IPS-NIHi7 (cell line): Measurements from ENCODE around the gene GRAMD2B.
"Not testable (repeated sequence)": the region's sequence is repeated elsewhere in the genome, so short reads cannot be mapped to it uniquely, and the experiment has no call there.

Experiments
- DNase-seq: peaks from one replicate; pipeline ENCODE4 v3.0.0; 2012; ENCODE audit warnings: mixed read lengths; ENCODE audit errors: extremely low spot score

Gene GRAMD2B

GRCh38 chr5:126413856-126414255 lies 9.4 kb upstream of the GRAMD2B start:
- DNase-seq: no peak

GRCh38 chr5:126414874-126415502 lies 8.2 kb upstream of the GRAMD2B start:
- no peak for DNase-seq

- DNase-seq: no peak
Observed at GRCh38 chr5:126415789-126416188, 7.4 kb upstream of the GRAMD2B start.

GRCh38 chr5:126416266-126416925 lies 6.8 kb upstream of the GRAMD2B start:
- DNase-seq: no peak

- no peak for DNase-seq
Observed at GRCh38 chr5:126417178-126417577, 6.0 kb upstream of the GRAMD2B start.

GRCh38 chr5:126419102-126419501 lies 4.1 kb upstream of the GRAMD2B start:
- no peak for DNase-seq

- DNase-seq: no peak
Observed at GRCh38 chr5:126428421-126428820, 5.2 kb downstream of the GRAMD2B start.

- DNase-seq: no peak
Observed at GRCh38 chr5:126430631-126431030, 7.4 kb downstream of the GRAMD2B start.

GRCh38 chr5:126433701-126434100 lies 10.5 kb downstream of the GRAMD2B start:
- DNase-seq: no peak

GRCh38 chr5:126435261-126435660 lies 12.1 kb downstream of the GRAMD2B start:
- no peak for DNase-seq

- DNase-seq: no peak
Observed at GRCh38 chr5:126435714-126436113, 12.5 kb downstream of the GRAMD2B start.

GRCh38 chr5:126437721-126438120 lies 14.5 kb downstream of the GRAMD2B start:
- DNase-seq: no peak

- DNase-seq: no peak
Observed at GRCh38 chr5:126438267-126438666, 15.1 kb downstream of the GRAMD2B start.

GRCh38 chr5:126438868-126439267 lies 15.7 kb downstream of the GRAMD2B start:
- DNase-seq: no peak

- DNase-seq: not testable (repeated sequence)
Observed at GRCh38 chr5:126439724-126440123, 16.5 kb downstream of the GRAMD2B start.

GRCh38 chr5:126441230-126441629 lies 18.0 kb downstream of the GRAMD2B start:
- DNase-seq: no peak

GRCh38 chr5:126443374-126443851 lies 20.2 kb downstream of the GRAMD2B start:
- no peak for DNase-seq

GRCh38 chr5:126444137-126444536 lies 20.9 kb downstream of the GRAMD2B start:
- DNase-seq: no peak

GRCh38 chr5:126445502-126446174 lies 22.4 kb downstream of the GRAMD2B start:
- DNase-seq: no peak

- no peak for DNase-seq
Observed at GRCh38 chr5:126446498-126447224, 23.5 kb downstream of the GRAMD2B start.

GRCh38 chr5:126448720-126449119 lies 25.5 kb downstream of the GRAMD2B start:
- DNase-seq: no peak

GRCh38 chr5:126449751-126450271 lies 26.6 kb downstream of the GRAMD2B start:
- DNase-seq: no peak
